ENCODE results near the gene DNMT1.
"Not testable (repeated sequence)": the region's sequence is repeated elsewhere in the genome, so short reads cannot be mapped to it uniquely, and the experiment has no call there.

DNMT1 gene

GRCh38 chr19:10206226-10206885 is 11.6 kb upstream of the DNMT1 start:
- H3K4me3 ChIP-seq (ENCODE audit: low read depth, low read length) = no peak overlapping the region
- DNase-seq (ENCODE audit: low read depth) = peak; percentile 64
- no peak for TF ChIP-seq CTCF (conservative IDR thresholded peaks at IDR 0.05; ENCODE audit: low read depth, low read length)

GRCh38 chr19:10205636-10206035 is 10.9 kb upstream of the DNMT1 start:
- no peak for DNase-seq (ENCODE audit: low read depth)
- no peak overlapping the region for H3K4me3 ChIP-seq (ENCODE audit: low read depth, low read length)
- no peak for TF ChIP-seq CTCF (conservative IDR thresholded peaks at IDR 0.05; ENCODE audit: low read depth, low read length)

- H3K4me3 ChIP-seq (ENCODE audit: low read depth, low read length) = no peak overlapping the region
- TF ChIP-seq CTCF (conservative IDR thresholded peaks at IDR 0.05; ENCODE audit: low read depth, low read length) = no peak
- no peak for DNase-seq (ENCODE audit: low read depth)
Observed at GRCh38 chr19:10203686-10204085, 8.9 kb upstream of the DNMT1 start.

- no peak overlapping the region for H3K4me3 ChIP-seq (ENCODE audit: low read depth, low read length)
- no peak for DNase-seq (ENCODE audit: low read depth)
- no peak for TF ChIP-seq CTCF (conservative IDR thresholded peaks at IDR 0.05; ENCODE audit: low read depth, low read length)
Observed at GRCh38 chr19:10201176-10201575, 6.4 kb upstream of the DNMT1 start.

- H3K4me3 ChIP-seq (ENCODE audit: low read depth, low read length); DNase-seq (ENCODE audit: low read depth): not testable (repeated sequence)
Observed at GRCh38 chr19:10200101-10200500, 5.3 kb upstream of the DNMT1 start.

- not testable (repeated sequence) for H3K4me3 ChIP-seq (ENCODE audit: low read depth, low read length); DNase-seq (ENCODE audit: low read depth)
Observed at GRCh38 chr19:10198889-10199644, 4.3 kb upstream of the DNMT1 start.

GRCh38 chr19:10195199-10195519 is 406 bp upstream of the DNMT1 start:
- TF ChIP-seq CTCF (conservative IDR thresholded peaks at IDR 0.05; ENCODE audit: low read depth, low read length) = no peak
- DNase-seq (ENCODE audit: low read depth) = no peak
- peak overlapping the region; percentile 92 for H3K4me3 ChIP-seq (ENCODE audit: low read depth, low read length)

- DNase-seq (ENCODE audit: low read depth) = peak; percentile 40
- H3K4me3 ChIP-seq (ENCODE audit: low read depth, low read length) = peak overlapping the region; percentile 92
- TF ChIP-seq CTCF (conservative IDR thresholded peaks at IDR 0.05; ENCODE audit: low read depth, low read length) = no peak
Observed at GRCh38 chr19:10193790-10194499, 808 bp downstream of the DNMT1 start.
